Nephron progenitor cell (in vitro differentiated cells): ENCODE measurements around the gene SLC51B.
"Not testable (repeated sequence)": the region's sequence is repeated elsewhere in the genome, so short reads cannot be mapped to it uniquely, and the experiment has no call there.

Experiments
- DNase-seq: peaks from one replicate; pipeline ENCODE4 v3.0.0; 2021
- H3K27ac Mint-ChIP-seq: 2 replicates; pipeline ENCODE4 v1.8.0; 2021; ENCODE audit warnings: mild to moderate bottlenecking, moderate library complexity, mixed read lengths
- H3K27me3 Mint-ChIP-seq: 2 replicates; pipeline ENCODE4 v1.8.0; 2021; ENCODE audit warnings: mild to moderate bottlenecking, low read depth, mixed read lengths; ENCODE audit not compliant: poor library complexity
- H3K36me3 Mint-ChIP-seq: 2 replicates; pipeline ENCODE4 v1.8.0; 2021; ENCODE audit warnings: low read depth, mixed read lengths
- H3K4me1 Mint-ChIP-seq: 2 replicates; pipeline ENCODE4 v1.8.0; 2021; ENCODE audit warnings: mixed read lengths
- H3K4me3 Mint-ChIP-seq: 2 replicates; pipeline ENCODE4 v1.8.0; 2021; ENCODE audit warnings: mild to moderate bottlenecking, moderate library complexity, mixed read lengths
- H3K9me3 Mint-ChIP-seq: 2 replicates; pipeline ENCODE4 v1.8.0; 2021; ENCODE audit warnings: mild to moderate bottlenecking, moderate library complexity, mixed read lengths
- CTCF ChIP-seq: fragments of 200-600 bp; sonication (generic); IDR thresholded peaks from 2 replicates; pipeline ENCODE4 v1.5.0; 2021; ENCODE audit warnings: antibody characterized with exemption

The SLC51B gene

GRCh38 chr15:65038428-65038827, 6.8 kb upstream of the SLC51B start:
- H3K9me3 Mint-ChIP-seq: no peaks in the 10 kb centered on the region
- H3K4me3 Mint-ChIP-seq: no peak overlapping the region
- H3K27ac Mint-ChIP-seq: no peak overlapping the region
- DNase-seq: no peak
- no peak for TF ChIP-seq CTCF
- no peaks in the 10 kb centered on the region for H3K27me3 Mint-ChIP-seq
- H3K4me1 Mint-ChIP-seq: peaks cover 45% of the 10 kb centered on the region
- no peaks in the 10 kb centered on the region for H3K36me3 Mint-ChIP-seq

- peak; percentile 37 for DNase-seq
- peaks cover under 1% of the 10 kb centered on the region for H3K27me3 Mint-ChIP-seq
- no peak overlapping the region for H3K27ac Mint-ChIP-seq
- H3K36me3 Mint-ChIP-seq: no peaks in the 10 kb centered on the region
- H3K9me3 Mint-ChIP-seq: no peaks in the 10 kb centered on the region
- peaks cover 45% of the 10 kb centered on the region for H3K4me1 Mint-ChIP-seq
- H3K4me3 Mint-ChIP-seq: no peak overlapping the region
- no peak for TF ChIP-seq CTCF
These were observed 6.4 kb upstream of the SLC51B start for GRCh38 chr15:65038836-65039235.

GRCh38 chr15:65040461-65040860, 4.7 kb upstream of the SLC51B start:
- no peak for TF ChIP-seq CTCF
- Mint-ChIP-seq H3K9me3 (no peaks in the 10 kb centered on the region), H3K4me1 (peaks cover 55% of the 10 kb centered on the region), H3K27ac (no peak overlapping the region), H3K27me3 (peaks cover 3% of the 10 kb centered on the region), H3K4me3 (no peak overlapping the region), H3K36me3 (no peaks in the 10 kb centered on the region)
- DNase-seq: no peak

GRCh38 chr15:65041787-65042186, 3.4 kb upstream of the SLC51B start:
- H3K27me3 Mint-ChIP-seq: peaks cover 3% of the 10 kb centered on the region
- no peak overlapping the region for H3K4me3 Mint-ChIP-seq
- no peak for TF ChIP-seq CTCF
- no peak for DNase-seq
- H3K9me3 Mint-ChIP-seq: no peaks in the 10 kb centered on the region
- peaks cover 58% of the 10 kb centered on the region for H3K4me1 Mint-ChIP-seq
- H3K27ac Mint-ChIP-seq: no peak overlapping the region
- no peaks in the 10 kb centered on the region for H3K36me3 Mint-ChIP-seq

GRCh38 chr15:65042776-65043327, 2.3 kb upstream of the SLC51B start:
- Mint-ChIP-seq H3K27ac (peak overlapping the region; percentile 74), H3K4me3 (no peak overlapping the region), H3K27me3 (peaks cover 9% of the 10 kb centered on the region), H3K36me3 (no peaks in the 10 kb centered on the region), H3K4me1 (peaks cover 63% of the 10 kb centered on the region), H3K9me3 (no peaks in the 10 kb centered on the region)
- no peak for DNase-seq
- no peak for TF ChIP-seq CTCF

GRCh38 chr15:65044218-65044617, 969 bp upstream of the SLC51B start:
- not testable (repeated sequence) for H3K36me3 Mint-ChIP-seq, DNase-seq, H3K9me3 Mint-ChIP-seq, H3K4me3 Mint-ChIP-seq, H3K27ac Mint-ChIP-seq
- H3K4me1 Mint-ChIP-seq: peaks cover 60% of the 10 kb centered on the region
- peaks cover 13% of the 10 kb centered on the region for H3K27me3 Mint-ChIP-seq
